H1 (cell line): ENCODE data around the gene CMSS1. TPM values are rescaled to one million over a fixed set of nuclear protein-coding genes. Genes with fewer than 3 reads are reported as not detected.

Experiments
- CTCF ChIA-PET: fragments of 300-600 bp; sonication (Branson Sonifier 250); formaldehyde crosslinking; loops from one replicate; lab custom pipeline; 2021; ENCODE audit not compliant: partially characterized antibody; lab: Charles Lee
- POLR2A ChIA-PET: fragments of 300-600 bp; sonication (Branson Sonifier 250); formaldehyde crosslinking; loops from one replicate; lab custom pipeline; 2021; ENCODE audit warnings: inconsistent platforms; ENCODE audit not compliant: partially characterized antibody; lab: Charles Lee
- DNase-seq, 2 experiments: peaks; one replicate each; pipeline versions ENCODE4 v3.0.0 to v3.0.0-alpha.2; 2010 to 2022; ENCODE audit warnings: low spot score in 2 of 2, low read depth in 1 of 2, mixed read lengths in 1 of 2
- FAIRE-seq: peaks from 2 replicates; lab custom pipeline; 2011; peaks lifted over from hg19 to GRCh38; lab: Jason Lieb, UNC
- H2AFZ ChIP-seq: 2 replicates; pipeline ENCODE4 v1.8.1; 2012; ENCODE audit warnings: low read length, inconsistent platforms
- H2AK5ac ChIP-seq: 2 replicates; pipeline ENCODE4 v1.6.1; 2013; ENCODE audit warnings: low read depth, low read length
- H2BK120ac ChIP-seq: replicated peaks from 2 replicates; pipeline ENCODE3; 2013; ENCODE audit warnings: low read depth, low read length, inconsistent platforms
- H2BK12ac ChIP-seq: 2 replicates; pipeline ENCODE4 v1.6.1; 2013; ENCODE audit warnings: low read depth, low read length
- H2BK15ac ChIP-seq: 2 replicates; pipeline ENCODE4 v1.6.1; 2013; ENCODE audit warnings: low read length
- H2BK20ac ChIP-seq: 2 replicates; pipeline ENCODE4 v1.6.1; 2013; ENCODE audit warnings: low read length
- H2BK5ac ChIP-seq: 2 replicates; pipeline ENCODE4 v1.6.1; 2013; ENCODE audit warnings: low read depth, low read length
- H3K14ac ChIP-seq: 2 replicates; pipeline ENCODE4 v1.6.1; 2013; ENCODE audit warnings: inconsistent platforms; ENCODE audit not compliant: insufficient read length
- H3K18ac ChIP-seq: 2 replicates; pipeline ENCODE4 v1.6.1; 2013; ENCODE audit warnings: low read length; ENCODE audit errors: extremely low read depth
- H3K23ac ChIP-seq: 2 replicates; pipeline ENCODE4 v1.6.1; 2013; ENCODE audit warnings: inconsistent platforms; ENCODE audit not compliant: insufficient read length
- H3K23me2 ChIP-seq: 2 replicates; pipeline ENCODE4 v1.6.1; 2013; ENCODE audit warnings: low read depth, low read length
- H3K27ac ChIP-seq: 2 replicates; pipeline ENCODE4 v1.6.1; 2011; ENCODE audit warnings: low read depth, low read length, inconsistent platforms
- H3K27me3 ChIP-seq, 4 experiments: replicated peaks in 1 of 4; 1 replicate in 1 of 4; 2 replicates in 3 of 4; pipeline versions ENCODE4 v1.6.1 to v1.8.1; 2011 to 2013; ENCODE audit warnings: low read length in 3 of 4, mild to moderate bottlenecking in 3 of 4, inconsistent platforms in 2 of 4, mixed read lengths in 2 of 4, moderate library complexity in 1 of 4; ENCODE audit not compliant: control insufficient read depth in 3 of 4, insufficient read depth in 3 of 4; ENCODE audit errors: extremely low read depth in 1 of 4
- H3K36me3 ChIP-seq, 4 experiments: 2 replicates each; pipeline versions ENCODE4 v1.6.1 to v1.8.1; 2011 to 2013; ENCODE audit warnings: mild to moderate bottlenecking in 4 of 4, low read length in 3 of 4, moderate library complexity in 2 of 4, control low read depth in 1 of 4, inconsistent platforms in 1 of 4; ENCODE audit not compliant: insufficient read depth in 4 of 4, control insufficient read depth in 2 of 4
- H3K4ac ChIP-seq: replicated peaks from 2 replicates; pipeline ENCODE3; 2013; ENCODE audit warnings: low read length, low read depth, mixed read lengths, inconsistent platforms; ENCODE audit not compliant: insufficient read length
- H3K4me1 ChIP-seq, 4 experiments: replicated peaks in 1 of 4; 1 replicate in 1 of 4; 2 replicates in 3 of 4; pipeline versions ENCODE4 v1.6.1 to v1.8.1; 2011 to 2013; ENCODE audit warnings: low read length in 3 of 4, inconsistent platforms in 2 of 4, mixed read lengths in 1 of 4; ENCODE audit not compliant: insufficient read depth in 4 of 4, control insufficient read depth in 3 of 4
- H3K4me2 ChIP-seq, 2 experiments: 2 replicates each; pipeline versions ENCODE4 v1.6.1 to v1.8.1; 2011 to 2013; ENCODE audit warnings: low read depth in 2 of 2, low read length in 2 of 2, control low read depth in 1 of 2, inconsistent platforms in 1 of 2, mild to moderate bottlenecking in 1 of 2; ENCODE audit not compliant: insufficient read depth in 1 of 2
- H3K4me3 ChIP-seq, 4 experiments: fragments of 200-600, 300-600 bp in 1 of 4; sonication (generic), shearing (Covaris generic), sonication (Bioruptor Twin) in 1 of 4; 2 replicates each; pipeline versions ENCODE4 v1.5.1 to v1.8.1; 2011 to 2016; ENCODE audit warnings: low read length in 4 of 4, low read depth in 3 of 4, control low read depth in 2 of 4, inconsistent platforms in 2 of 4, mild to moderate bottlenecking in 2 of 4, mixed read lengths in 1 of 4, moderate library complexity in 1 of 4; ENCODE audit not compliant: insufficient read depth in 2 of 4; ENCODE audit errors: extremely low read depth in 1 of 4
- H3K56ac ChIP-seq: replicated peaks from 2 replicates; pipeline ENCODE3; 2013; ENCODE audit warnings: low read depth, mild to moderate bottlenecking, mixed read lengths, low read length, inconsistent platforms; ENCODE audit not compliant: insufficient read length
- H3K79me1 ChIP-seq: 2 replicates; pipeline ENCODE4 v1.6.1; 2013; ENCODE audit warnings: low read depth, low read length, control low read depth
- H3K79me2 ChIP-seq, 2 experiments: 2 replicates each; pipeline versions ENCODE4 v1.6.1 to v1.8.1; 2012 to 2013; ENCODE audit warnings: low read length in 2 of 2, mild to moderate bottlenecking in 2 of 2, inconsistent platforms in 1 of 2; ENCODE audit not compliant: insufficient read depth in 2 of 2, control insufficient read depth in 1 of 2
- H3K9ac ChIP-seq, 4 experiments: replicated peaks in 1 of 4; 1 replicate in 1 of 4; 2 replicates in 3 of 4; pipeline versions ENCODE4 v1.6.1 to v1.8.1; 2011 to 2013; ENCODE audit warnings: low read depth in 3 of 4, low read length in 3 of 4, control low read depth in 2 of 4, mild to moderate bottlenecking in 2 of 4, moderate library complexity in 2 of 4, inconsistent platforms in 1 of 4; ENCODE audit errors: extremely low read depth in 1 of 4
- H3K9me3 ChIP-seq, 2 experiments: 2 replicates each; pipeline versions ENCODE4 v1.6.1 to v1.8.1; 2012 to 2013; ENCODE audit warnings: mild to moderate bottlenecking in 2 of 2, moderate library complexity in 2 of 2, control low read depth in 1 of 2, inconsistent platforms in 1 of 2, low read depth in 1 of 2, low read length in 1 of 2, mixed read lengths in 1 of 2; ENCODE audit not compliant: insufficient read depth in 2 of 2
- H4K20me1 ChIP-seq, 2 experiments: replicated peaks in 1 of 2; 2 replicates each; pipeline versions ENCODE3 to v1.8.1; 2011 to 2013; ENCODE audit warnings: inconsistent platforms in 2 of 2, low read length in 2 of 2, mild to moderate bottlenecking in 1 of 2; ENCODE audit not compliant: insufficient read depth in 2 of 2, control insufficient read depth in 1 of 2
- H4K5ac ChIP-seq: 2 replicates; pipeline ENCODE4 v1.6.1; 2013; ENCODE audit warnings: low read length, low read depth, mixed read lengths, inconsistent platforms; ENCODE audit not compliant: insufficient read length
- H4K8ac ChIP-seq: 2 replicates; pipeline ENCODE4 v1.8.0; 2013; ENCODE audit warnings: mild to moderate bottlenecking, moderate library complexity, low read length, inconsistent platforms; ENCODE audit not compliant: insufficient read depth; ENCODE audit errors: extremely low read depth
- H4K91ac ChIP-seq: replicated peaks from 2 replicates; pipeline ENCODE3; 2013; ENCODE audit warnings: low read length, mixed read lengths, inconsistent platforms; ENCODE audit not compliant: insufficient read length
- CBX5 ChIP-seq: fragments of 300-800, 300-1000 bp; sonication (generic); IDR thresholded peaks from 2 replicates; pipeline ENCODE4 v1.7.1; 2016; ENCODE audit warnings: antibody characterized with exemption, low read length, low read depth
- CHD2 ChIP-seq: IDR thresholded peaks from 2 replicates; pipeline ENCODE4 v1.6.1; 2012; ENCODE audit warnings: low read length, improper control_type of control experiment
- HDAC6 ChIP-seq: IDR thresholded peaks from one replicate; pipeline ENCODE4 v1.7.1; 2012; ENCODE audit warnings: low read depth, mild to moderate bottlenecking, inconsistent platforms, low read length, moderate library complexity
- KDM4A ChIP-seq: IDR thresholded peaks from one replicate; pipeline ENCODE4 v1.7.1; 2012; ENCODE audit warnings: low read depth, mild to moderate bottlenecking, moderate library complexity, low read length, inconsistent platforms; ENCODE audit not compliant: severe bottlenecking
- POU5F1 ChIP-seq: IDR thresholded peaks from 2 replicates; pipeline ENCODE4 v1.6.1; 2011; ENCODE audit warnings: low read depth, mild to moderate bottlenecking, low read length, moderate library complexity
- WGBS, 2 experiments: shearing (Covaris generic) in 1 of 2; methylation state at CpG; one replicate each; pipeline versions ENCODE4 v1.1.6 to v1.1.7; 2013 to 2015; ENCODE audit warnings: low lambda C conversion rate in 2 of 2, mixed read lengths in 2 of 2, inconsistent platforms in 1 of 2, low coverage in 1 of 2, missing lambda C conversion rate in 1 of 2; ENCODE audit not compliant: insufficient replicate concordance in 2 of 2, insufficient coverage in 1 of 2, insufficient read length in 1 of 2; ENCODE audit errors: extremely low coverage in 1 of 2, missing lambda C conversion rate in 1 of 2; 5-methylcytosine and 5-hydroxymethylcytosine counted together
- polyA plus RNA-seq, 7 experiments: library from polyadenylated mRNA; depleted of rRNA in 3 of 7; stranded (reverse) in 5 of 7; unstranded in 2 of 7; fragments of >200 nt in 5 of 7; fragments of 200-250 nt in 2 of 7; gene quantifications; 1 replicate in 5 of 7; 2 replicates in 1 of 7; 4 replicates in 1 of 7; pipeline versions ENCODE4 v1.2.1 to v1.2.3, GENCODE V29; 2011 to 2013; ENCODE audit warnings: missing spikeins in 2 of 7, mixed read lengths in 2 of 7
- total RNA-seq: library from RNA; stranded (reverse); fragmentation: NEBNext Ultra II Directional; extraction: Animal tissue kit (Norgen Biotek cat#: 25700); gene quantifications from 2 replicates; pipeline ENCODE4 v1.2.1, GENCODE V29; 2021

Gene CMSS1
- total and polyA plus RNA-seq, 2 of the 8 experiments (the other 6 are each of a cell fraction or from before 2014, with no cell fraction given) = 15.2 to 75.1 TPM

- H3K56ac ChIP-seq = no peak overlapping the region
- POLR2A ChIA-PET = no interaction called here
- H4K8ac ChIP-seq = no peak overlapping the region
- H3K9me3 ChIP-seq = no peaks in the 10 kb centered on the region
- H3K4me1 ChIP-seq = no peaks in the 10 kb centered on the region
- H2BK20ac ChIP-seq = no peak overlapping the region
- no peak for FAIRE-seq
- no peak overlapping the region for H4K91ac ChIP-seq
- H3K14ac ChIP-seq = no peak overlapping the region
- no peak overlapping the region for H2BK120ac ChIP-seq
- H2AFZ ChIP-seq = no peak overlapping the region
- no peaks in the 10 kb centered on the region for H3K23me2 ChIP-seq
- no peak overlapping the region for H2BK5ac ChIP-seq
- no peak overlapping the region for H2BK12ac ChIP-seq
- no peak overlapping the region for H3K4me3 ChIP-seq
- no peaks in the 10 kb centered on the region for H3K36me3 ChIP-seq
- no peak overlapping the region for H3K23ac ChIP-seq
- DNase-seq = no peak
- H2BK15ac ChIP-seq = no peak overlapping the region
- H2AK5ac ChIP-seq = no peak overlapping the region
- no peak overlapping the region for H3K9ac ChIP-seq
- no peak overlapping the region for H3K4ac ChIP-seq
- CTCF ChIA-PET = interaction anchor here (0.9 to 1.0 kb wide), 3 partner anchors 14 to 40 kb away, joined by 3 to 4 read pairs (median 3); no protein-coding TSS in a partner anchor
- H3K18ac ChIP-seq = no peak overlapping the region
- H4K5ac ChIP-seq = no peak overlapping the region
- no peaks in the 10 kb centered on the region for H4K20me1 ChIP-seq
- H3K79me2 ChIP-seq = no peaks in the 10 kb centered on the region
- WGBS, 2 experiments = 82% methylated on average over 2 of the region's 2 CpGs; no CpG with 5 or more reads in 1 of the 2 experiments
- H3K27me3 ChIP-seq = no peaks in the 10 kb centered on the region
- H3K79me1 ChIP-seq = no peaks in the 10 kb centered on the region
- H3K4me2 ChIP-seq = no peak overlapping the region
- H3K27ac ChIP-seq = no peak overlapping the region
- TF ChIP-seq HDAC6 (no peak), CBX5 (no peak), KDM4A (no peak), POU5F1 (no peak), CHD2 (no peak)
Measured at GRCh38 chr3:99768808-99769501, 48.7 kb upstream of the CMSS1 start.
